SK-N-MC (cell line): ENCODE measurements around the gene GZMM.

Source experiments
- EZH2 ChIP-seq: fragments of 200-600 bp; sonication (generic); IDR thresholded peaks from one replicate; pipeline ENCODE4 v1.6.1; 2017; ENCODE audit warnings: antibody characterized with exemption
- FOXP2 ChIP-seq: optimal IDR thresholded peaks from 2 replicates; pipeline ENCODE3; 2011; ENCODE audit warnings: mild to moderate bottlenecking, moderate library complexity; ENCODE audit not compliant: insufficient read depth; ENCODE audit errors: extremely low read length, control extremely low read depth
- POLR2AphosphoS5 ChIP-seq: IDR thresholded peaks from 2 replicates; pipeline ENCODE4 v1.6.1; 2012; ENCODE audit warnings: mild to moderate bottlenecking, low read depth, low read length, borderline replicate concordance

DNA sequence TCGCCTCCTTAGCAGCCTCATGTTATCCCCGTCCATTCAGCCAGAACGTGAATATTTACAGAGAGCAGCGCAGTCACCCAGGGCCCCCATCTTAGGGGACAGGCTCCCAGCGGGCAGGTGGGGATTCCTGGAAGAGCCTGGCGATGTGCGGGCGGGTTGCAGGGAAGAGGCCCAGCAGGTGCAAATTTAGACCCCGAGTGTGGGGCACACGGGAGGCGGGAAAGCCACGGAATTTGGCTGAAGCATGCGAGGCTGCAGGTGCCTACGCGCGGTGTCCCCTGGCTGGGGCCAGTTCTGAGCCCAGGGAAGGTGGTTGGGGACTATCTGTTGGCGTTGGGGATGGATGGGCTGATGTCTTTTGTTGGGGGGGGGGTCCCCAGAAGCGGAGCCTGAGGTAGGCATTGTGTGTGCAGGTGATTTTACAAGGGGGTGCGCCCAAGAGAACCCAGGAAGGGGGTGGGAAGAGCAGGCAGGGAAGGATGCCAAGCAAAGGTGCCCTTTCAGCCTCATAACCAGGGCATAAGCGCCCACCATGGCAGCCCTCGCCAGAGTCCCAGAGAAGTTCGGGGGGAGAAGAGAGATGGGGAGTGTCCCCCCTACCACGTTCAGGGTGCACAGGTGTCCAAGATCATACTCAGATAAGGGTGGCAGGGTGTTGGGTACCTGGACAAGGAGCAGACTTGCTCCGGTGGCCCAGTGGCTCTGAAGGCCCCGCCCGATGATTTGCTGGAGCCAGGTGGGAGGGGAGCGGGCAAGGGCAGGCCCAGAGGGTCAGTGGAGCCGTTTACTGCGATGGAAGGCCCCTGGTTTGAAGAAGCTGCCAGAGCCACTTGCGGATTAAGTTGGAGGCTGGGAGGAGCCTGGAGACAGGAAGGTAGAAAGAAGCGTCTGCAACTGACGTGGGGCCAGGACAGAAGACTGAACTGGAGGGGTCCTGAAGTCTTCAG lies 35.4 kb upstream of the GZMM start:
- TF ChIP-seq EZH2 (no peak), POLR2AphosphoS5 (no peak), FOXP2 (no peak)
